ENCODE measurements around the gene RD3L. TPM values are rescaled to one million over a fixed set of nuclear protein-coding genes. Genes with fewer than 3 reads are reported as not detected.

The RD3L gene
- total and polyA plus RNA-seq, 4 donors = 0.08 TPM; not detected in 3

- Histone ChIP-seq H3K4me3 (no peak overlapping the region), H3K9me3 (ENCODE audit: control insufficient read depth in 4 of 4, insufficient read depth in 3 of 4, low read length in 3 of 4) (no peaks in the 10 kb centered on the region), H3K36me3 (ENCODE audit: control insufficient read depth in 4 of 4, insufficient read depth in 4 of 4, low read length in 4 of 4) (no peaks in the 10 kb centered on the region), H3K4me1 (ENCODE audit: control insufficient read depth in 5 of 5, insufficient read depth in 5 of 5, low read length in 5 of 5) (peaks cover 0 to 14% (median 0%) of the 10 kb centered on the region in 5 donors), H3K9ac (ENCODE audit: insufficient read depth in 1 of 2, low read length in 2 of 2) (no peak overlapping the region), H3K27ac (ENCODE audit: low read depth in 1 of 2, low read length in 1 of 2) (no peak overlapping the region), H3K27me3 (ENCODE audit: control insufficient read depth in 3 of 3, insufficient read depth in 3 of 3, low read length in 2 of 3) (no peaks in the 10 kb centered on the region)
- DNase-seq = peak in 2 of 3 donors; percentile 50 to 70
- no peak for ATAC-seq (ENCODE audit: insufficient read depth, low FRiP score)
- no peak for TF ChIP-seq CTCF (IDR thresholded peaks at IDR 0.05; ENCODE audit: control extremely low read depth, extremely low read depth)
- 93 to 95% methylated on average over 2 of the region's 2 CpGs for WGBS, 2 donors
Observed at GRCh38 chr14:103904493-103905107, 37.7 kb downstream of the RD3L start.

GRCh38 chr14:103899833-103900232 lies 42.5 kb downstream of the RD3L start:
- 93 to 97% methylated on average over 14 of the region's 14 CpGs for WGBS, 2 donors
- no peak for TF ChIP-seq CTCF (IDR thresholded peaks at IDR 0.05; ENCODE audit: control extremely low read depth, extremely low read depth)
- DNase-seq (no peak), ATAC-seq (ENCODE audit: insufficient read depth, low FRiP score) (no peak)
- no peak overlapping the region for H3K4me3 ChIP-seq
- H3K27me3 ChIP-seq (ENCODE audit: control insufficient read depth in 3 of 3, insufficient read depth in 3 of 3, low read length in 2 of 3) = no peaks in the 10 kb centered on the region
- no peaks in the 10 kb centered on the region for H3K9me3 ChIP-seq (ENCODE audit: control insufficient read depth in 4 of 4, insufficient read depth in 3 of 4, low read length in 3 of 4)
- no peak overlapping the region for H3K9ac ChIP-seq (ENCODE audit: insufficient read depth in 1 of 2, low read length in 2 of 2)
- H3K36me3 ChIP-seq (ENCODE audit: control insufficient read depth in 4 of 4, insufficient read depth in 4 of 4, low read length in 4 of 4) = no peaks in the 10 kb centered on the region
- H3K4me1 ChIP-seq (ENCODE audit: control insufficient read depth in 5 of 5, insufficient read depth in 5 of 5, low read length in 5 of 5) = peaks cover 0 to 6% (median 0%) of the 10 kb centered on the region in 5 donors
- H3K27ac ChIP-seq (ENCODE audit: low read depth in 1 of 2, low read length in 1 of 2) = no peak overlapping the region

GRCh38 chr14:103899316-103899715 lies 43.0 kb downstream of the RD3L start:
- H3K9ac ChIP-seq (ENCODE audit: insufficient read depth in 1 of 2, low read length in 2 of 2) = no peak overlapping the region
- 64 to 74% methylated on average over 13 of the region's 13 CpGs for WGBS, 2 donors
- H3K9me3 ChIP-seq (ENCODE audit: control insufficient read depth in 4 of 4, insufficient read depth in 3 of 4, low read length in 3 of 4) = no peaks in the 10 kb centered on the region
- no peaks in the 10 kb centered on the region for H3K27me3 ChIP-seq (ENCODE audit: control insufficient read depth in 3 of 3, insufficient read depth in 3 of 3, low read length in 2 of 3)
- DNase-seq = no peak
- no peaks in the 10 kb centered on the region for H3K36me3 ChIP-seq (ENCODE audit: control insufficient read depth in 4 of 4, insufficient read depth in 4 of 4, low read length in 4 of 4)
- no peak for TF ChIP-seq CTCF (IDR thresholded peaks at IDR 0.05; ENCODE audit: control extremely low read depth, extremely low read depth)
- no peak overlapping the region for H3K4me3 ChIP-seq
- H3K27ac ChIP-seq (ENCODE audit: low read depth in 1 of 2, low read length in 1 of 2) = no peak overlapping the region
- H3K4me1 ChIP-seq (ENCODE audit: control insufficient read depth in 5 of 5, insufficient read depth in 5 of 5, low read length in 5 of 5) = peaks cover 0 to 4% (median 0%) of the 10 kb centered on the region in 5 donors
- ATAC-seq (ENCODE audit: insufficient read depth, low FRiP score) = no peak

GRCh38 chr14:103898711-103899110 lies 43.6 kb downstream of the RD3L start:
- Histone ChIP-seq H3K9me3 (ENCODE audit: control insufficient read depth in 4 of 4, insufficient read depth in 3 of 4, low read length in 3 of 4) (no peaks in the 10 kb centered on the region), H3K4me3 (no peak overlapping the region), H3K4me1 (ENCODE audit: control insufficient read depth in 5 of 5, insufficient read depth in 5 of 5, low read length in 5 of 5) (peaks cover 0 to 4% (median 0%) of the 10 kb centered on the region in 5 donors), H3K9ac (ENCODE audit: insufficient read depth in 1 of 2, low read length in 2 of 2) (no peak overlapping the region), H3K27me3 (ENCODE audit: control insufficient read depth in 3 of 3, insufficient read depth in 3 of 3, low read length in 2 of 3) (no peaks in the 10 kb centered on the region), H3K36me3 (ENCODE audit: control insufficient read depth in 4 of 4, insufficient read depth in 4 of 4, low read length in 4 of 4) (no peaks in the 10 kb centered on the region), H3K27ac (ENCODE audit: low read depth in 1 of 2, low read length in 1 of 2) (no peak overlapping the region)
- no peak for ATAC-seq (ENCODE audit: insufficient read depth, low FRiP score)
- WGBS, 2 donors = 91 to 93% methylated on average over 9 of the region's 9 CpGs
- DNase-seq = no peak
- TF ChIP-seq CTCF (IDR thresholded peaks at IDR 0.05; ENCODE audit: control extremely low read depth, extremely low read depth) = no peak

All from lung (tissue), 12 donors.